DOHH2 (cell line): ENCODE results near the gene B4GALT5.

Source experiments
- EZH2phosphoT487 ChIP-seq: fragments of 200-600 bp; sonication (generic); IDR thresholded peaks from 2 replicates; pipeline ENCODE4 v1.6.1; 2017; ENCODE audit warnings: borderline replicate concordance, mild to moderate bottlenecking, antibody characterized with exemption, low read length, moderate library complexity, mixed read lengths
- TF ChIP-seq, protein P1 (sequence below): fragments of 200-600 bp; sonication (generic); IDR thresholded peaks from one replicate; pipeline ENCODE4 v1.5.1; 2014; ENCODE audit warnings: antibody characterized with exemption, mild to moderate bottlenecking, low read depth, low read length; ENCODE audit not compliant: poor library complexity, severe bottlenecking

DNA sequence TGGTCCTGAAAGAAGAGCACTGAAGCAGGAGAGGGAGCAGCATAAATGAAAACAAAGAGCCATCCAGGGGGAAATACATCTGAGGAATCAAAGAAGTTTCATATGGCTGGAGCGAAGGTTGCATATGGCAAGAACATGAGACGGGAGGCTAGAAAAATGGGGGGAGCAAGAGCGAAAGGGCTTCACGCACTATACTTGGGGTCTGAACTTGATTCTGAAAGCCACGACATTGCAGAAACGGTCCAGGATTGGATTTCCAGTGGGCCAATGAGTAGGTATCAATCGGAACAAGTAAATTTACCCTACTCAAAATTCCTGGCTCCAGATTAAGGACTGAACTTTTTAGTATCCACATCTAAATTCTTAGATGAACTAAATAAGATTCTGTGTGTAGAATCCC, 47.9 kb downstream of the B4GALT5 start:
- TF ChIP-seq, protein P1, sequence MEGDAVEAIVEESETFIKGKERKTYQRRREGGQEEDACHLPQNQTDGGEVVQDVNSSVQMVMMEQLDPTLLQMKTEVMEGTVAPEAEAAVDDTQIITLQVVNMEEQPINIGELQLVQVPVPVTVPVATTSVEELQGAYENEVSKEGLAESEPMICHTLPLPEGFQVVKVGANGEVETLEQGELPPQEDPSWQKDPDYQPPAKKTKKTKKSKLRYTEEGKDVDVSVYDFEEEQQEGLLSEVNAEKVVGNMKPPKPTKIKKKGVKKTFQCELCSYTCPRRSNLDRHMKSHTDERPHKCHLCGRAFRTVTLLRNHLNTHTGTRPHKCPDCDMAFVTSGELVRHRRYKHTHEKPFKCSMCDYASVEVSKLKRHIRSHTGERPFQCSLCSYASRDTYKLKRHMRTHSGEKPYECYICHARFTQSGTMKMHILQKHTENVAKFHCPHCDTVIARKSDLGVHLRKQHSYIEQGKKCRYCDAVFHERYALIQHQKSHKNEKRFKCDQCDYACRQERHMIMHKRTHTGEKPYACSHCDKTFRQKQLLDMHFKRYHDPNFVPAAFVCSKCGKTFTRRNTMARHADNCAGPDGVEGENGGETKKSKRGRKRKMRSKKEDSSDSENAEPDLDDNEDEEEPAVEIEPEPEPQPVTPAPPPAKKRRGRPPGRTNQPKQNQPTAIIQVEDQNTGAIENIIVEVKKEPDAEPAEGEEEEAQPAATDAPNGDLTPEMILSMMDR: no peak
- TF ChIP-seq EZH2phosphoT487: no peak
